ENCODE measurements around the gene STARD4. TPM values are rescaled to one million over a fixed set of nuclear protein-coding genes. Genes with fewer than 3 reads are reported as not detected.

The STARD4 gene
- total and polyA plus RNA-seq, 3 donors from 2014 or later: 8.0 to 18.0 (median 13.5) TPM

DNA sequence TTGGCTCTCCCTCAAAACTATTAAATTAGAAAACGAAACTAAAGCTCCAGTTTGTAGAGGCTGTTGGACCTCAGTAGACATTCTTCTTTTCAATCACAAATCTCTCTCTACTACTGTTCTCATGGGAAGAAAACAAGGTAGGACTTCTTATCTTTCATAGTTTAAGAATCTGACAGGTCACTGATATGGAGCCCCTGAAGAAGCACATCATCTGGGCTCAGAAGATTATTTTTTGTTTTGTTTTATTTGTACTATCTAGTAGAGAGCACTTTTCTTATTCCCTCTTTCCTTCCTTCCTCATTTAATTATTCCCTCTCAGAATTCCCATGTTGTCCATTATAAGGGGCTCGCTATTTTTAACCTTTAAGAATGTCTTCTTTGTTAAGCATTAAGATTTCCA, 26.3 kb downstream of the STARD4 start:
- H3K9me3 ChIP-seq: no peaks in the 10 kb centered on the region
- intact Hi-C loops (cut with DNase I; ENCODE audit: low total_unique reads): no loop called here
- no peaks in the 10 kb centered on the region for H3K4me1 ChIP-seq
- DNase-seq: no peak
- WGBS, 2 donors: 30 to 36% methylated on average over 2 of the region's 2 CpGs
- no peak overlapping the region for H3K4me3 ChIP-seq
- no peaks in the 10 kb centered on the region for H3K27me3 ChIP-seq
- H3K36me3 ChIP-seq (ENCODE audit: low read depth, missing control alignments): no peaks in the 10 kb centered on the region
- TF ChIP-seq CTCF (IDR thresholded peaks at IDR 0.05): no peak
- no peak for TF ChIP-seq POLR2A (IDR thresholded peaks at IDR 0.05)
- H3K27ac ChIP-seq: no peak overlapping the region

DNA sequence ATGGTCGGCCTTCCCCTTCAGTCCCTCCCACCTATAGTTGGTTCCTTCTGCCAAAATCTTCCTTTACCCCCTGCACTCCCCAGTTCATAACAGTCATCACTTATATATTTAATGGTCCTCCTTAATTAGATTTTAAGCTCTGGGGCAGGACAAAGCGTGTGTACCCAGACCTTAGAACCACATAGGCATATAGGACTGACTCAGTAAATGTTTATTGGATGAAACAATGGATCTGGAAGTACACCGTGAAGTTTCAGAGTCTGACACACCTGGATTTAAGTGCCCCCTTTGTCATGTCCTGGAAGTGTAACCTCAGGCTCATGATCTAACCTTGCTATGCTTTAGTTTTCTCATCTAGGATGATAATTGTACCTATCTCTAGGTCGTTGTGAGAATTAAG, 32.0 kb downstream of the STARD4 start:
- intact Hi-C loops (cut with DNase I; ENCODE audit: low total_unique reads): no loop called here
- H3K36me3 ChIP-seq (ENCODE audit: low read depth, missing control alignments): no peaks in the 10 kb centered on the region
- 61 to 66% methylated on average over 4 of the region's 4 CpGs for WGBS, 2 donors

GRCh38 chr5:111478898-111479297, 33.4 kb downstream of the STARD4 start:
- intact Hi-C loops (cut with DNase I; ENCODE audit: low total_unique reads): no loop called here
- Histone ChIP-seq H3K4me1 (no peaks in the 10 kb centered on the region), H3K27ac (no peak overlapping the region), H3K9me3 (no peaks in the 10 kb centered on the region), H3K27me3 (no peaks in the 10 kb centered on the region), H3K4me3 (no peak overlapping the region), H3K36me3 (ENCODE audit: low read depth, missing control alignments) (no peaks in the 10 kb centered on the region)
- WGBS, 2 donors: 96 to 100% methylated on average over 2 of the region's 2 CpGs
- TF ChIP-seq CTCF (IDR thresholded peaks at IDR 0.05) (no peak), POLR2A (IDR thresholded peaks at IDR 0.05) (no peak)
- no peak for DNase-seq

More for the DNA sequence above, 32.0 kb downstream of the STARD4 start:
- DNase-seq: no peak
- TF ChIP-seq POLR2A (IDR thresholded peaks at IDR 0.05): no peak
- TF ChIP-seq CTCF (IDR thresholded peaks at IDR 0.05): no peak
- H3K27me3 ChIP-seq: no peaks in the 10 kb centered on the region
- H3K4me3 ChIP-seq: no peak overlapping the region
- H3K27ac ChIP-seq: no peak overlapping the region
- no peaks in the 10 kb centered on the region for H3K4me1 ChIP-seq
- H3K9me3 ChIP-seq: no peaks in the 10 kb centered on the region

- no peak for DNase-seq
- WGBS, 2 donors: 71 to 76% methylated on average over 1 of the region's 1 CpG
- intact Hi-C loops (cut with DNase I; ENCODE audit: low total_unique reads): no loop called here
Observed at GRCh38 chr5:111478266-111478665, 34.1 kb downstream of the STARD4 start.

More at GRCh38 chr5:111478266-111478665, 34.1 kb downstream of the STARD4 start:
- H3K36me3 ChIP-seq (ENCODE audit: low read depth, missing control alignments): no peaks in the 10 kb centered on the region
- TF ChIP-seq POLR2A (IDR thresholded peaks at IDR 0.05) (no peak), CTCF (IDR thresholded peaks at IDR 0.05) (peak in 1 of 3 experiments; percentile 10)
- H3K4me1 ChIP-seq: no peaks in the 10 kb centered on the region
- no peak overlapping the region for H3K4me3 ChIP-seq
- no peaks in the 10 kb centered on the region for H3K27me3 ChIP-seq
- H3K27ac ChIP-seq: no peak overlapping the region
- no peaks in the 10 kb centered on the region for H3K9me3 ChIP-seq

All from testis (tissue), 3 donors.